AG04450 (cell line): ENCODE results near the gene HYAL1. TPM values are rescaled to one million over a fixed set of nuclear protein-coding genes. Genes with fewer than 3 reads are reported as not detected.
"Not testable (repeated sequence)": the region's sequence is repeated elsewhere in the genome, so short reads cannot be mapped to it uniquely, and the experiment has no call there.

Source experiments
- CTCF ChIA-PET: fragments of 300-600, 350-600 bp; formaldehyde crosslinking; extraction: SDS; loops from one replicate; lab custom pipeline; 2022; ENCODE audit warnings: antibody characterized with exemption, inconsistent platforms; lab: Charles Lee
- POLR2A ChIA-PET: fragments of 350-600 bp; formaldehyde crosslinking; extraction: SDS; loops from one replicate; lab custom pipeline; 2021; ENCODE audit warnings: antibody characterized with exemption, inconsistent platforms; lab: Yijun Ruan, JAX
- DNase-seq: peaks from one replicate; pipeline ENCODE4 v3.0.0-alpha.2; 2011; ENCODE audit warnings: low read depth, low spot score
- H3K27ac ChIP-seq: one replicate; pipeline ENCODE4 v1.5.1; 2012; ENCODE audit warnings: low read depth, low read length, control low read depth
- H3K27me3 ChIP-seq: one replicate; pipeline ENCODE4 v1.6.0; 2012; ENCODE audit warnings: low read length; ENCODE audit not compliant: control insufficient read depth, insufficient read depth
- H3K4me3 ChIP-seq: 2 replicates; pipeline ENCODE4 v1.5.1; 2011; ENCODE audit warnings: mild to moderate bottlenecking, low read depth, low read length, control low read depth
- H3K9me3 ChIP-seq: 2 replicates; pipeline ENCODE4 v1.5.1; 2012; ENCODE audit warnings: low read length; ENCODE audit not compliant: control insufficient read depth, insufficient read depth
- polyA plus RNA-seq: library from polyadenylated mRNA; depleted of rRNA; stranded (reverse); fragments of >200 nt; gene quantifications from 2 replicates; pipeline ENCODE4 v1.2.3, GENCODE V29; 2011
- TF ChIP-seq, protein P1 (sequence below): IDR thresholded peaks from 2 replicates; pipeline ENCODE4 v1.5.1; 2011; ENCODE audit warnings: low read depth, low read length, control low read depth, inconsistent platforms

The HYAL1 gene
- polyA plus RNA-seq, 1 experiment: 0.32 TPM

DNA sequence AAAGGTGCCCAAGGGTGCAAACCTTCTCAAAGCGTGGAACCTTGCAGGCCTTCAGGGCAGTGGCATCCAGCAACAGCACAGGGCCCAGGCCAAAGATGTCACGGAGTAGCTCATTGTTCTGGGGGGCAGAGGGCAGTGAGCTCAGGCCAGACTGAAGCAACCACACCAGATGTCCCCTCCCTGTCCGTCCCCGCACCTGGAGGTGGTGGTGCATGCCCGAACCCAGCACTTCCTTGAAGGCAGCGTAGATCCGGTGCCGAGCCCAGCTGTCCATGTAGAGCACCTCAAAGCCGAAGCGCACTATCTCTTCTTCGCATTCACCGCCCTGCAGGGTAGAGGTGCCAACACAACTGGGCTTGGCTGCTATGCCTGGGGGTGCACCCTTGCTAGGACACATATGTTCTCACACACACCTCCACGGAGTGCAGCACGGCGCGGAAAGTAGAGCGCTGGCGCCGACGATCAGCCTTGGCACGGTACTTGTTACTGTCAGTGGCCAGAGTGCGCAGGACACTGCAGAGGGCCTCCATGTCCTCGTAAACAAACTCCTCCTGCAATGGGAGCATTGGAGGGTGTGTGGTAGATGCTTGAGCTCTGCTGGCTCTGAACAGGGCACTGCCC lies 14.9 kb downstream of the HYAL1 start:
- CTCF ChIA-PET: interaction anchor here (0.8 kb wide), 1 partner anchor 17 kb away, joined by 3 read pairs; no protein-coding TSS in a partner anchor
- POLR2A ChIA-PET: interaction anchor here (0.8 to 0.9 kb wide), 2 partner anchors 10 to 62 kb away, joined by 3 to 4 read pairs; no protein-coding TSS in a partner anchor

DNA sequence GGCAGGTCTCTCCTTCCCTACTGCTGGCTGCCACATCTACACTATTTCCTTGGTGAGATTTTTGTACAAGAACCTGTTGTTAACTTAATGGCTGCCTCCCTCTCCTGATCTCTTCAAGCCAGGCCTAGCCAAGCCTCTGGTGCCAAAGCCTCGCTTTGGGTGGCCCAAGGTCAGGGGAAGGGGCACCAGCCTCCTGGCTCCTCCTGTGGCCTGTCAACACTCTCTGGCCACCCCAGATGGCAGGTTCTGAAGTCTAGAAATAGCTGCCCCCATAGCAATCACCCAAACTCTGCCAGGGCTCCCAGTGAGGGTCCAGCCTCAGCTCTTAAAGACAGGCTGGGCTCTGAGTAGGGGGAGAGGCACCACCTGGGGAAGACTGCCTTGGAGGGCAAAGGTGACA lies 16.1 kb downstream of the HYAL1 start:
- DNase-seq: no peak
- Histone ChIP-seq H3K27ac (no peak overlapping the region), H3K9me3 (no peaks in the 10 kb centered on the region; the same call in 1 of the 2 replicates), H3K27me3 (no peaks in the 10 kb centered on the region), H3K4me3 (no peak overlapping the region)
- TF ChIP-seq, protein P1, sequence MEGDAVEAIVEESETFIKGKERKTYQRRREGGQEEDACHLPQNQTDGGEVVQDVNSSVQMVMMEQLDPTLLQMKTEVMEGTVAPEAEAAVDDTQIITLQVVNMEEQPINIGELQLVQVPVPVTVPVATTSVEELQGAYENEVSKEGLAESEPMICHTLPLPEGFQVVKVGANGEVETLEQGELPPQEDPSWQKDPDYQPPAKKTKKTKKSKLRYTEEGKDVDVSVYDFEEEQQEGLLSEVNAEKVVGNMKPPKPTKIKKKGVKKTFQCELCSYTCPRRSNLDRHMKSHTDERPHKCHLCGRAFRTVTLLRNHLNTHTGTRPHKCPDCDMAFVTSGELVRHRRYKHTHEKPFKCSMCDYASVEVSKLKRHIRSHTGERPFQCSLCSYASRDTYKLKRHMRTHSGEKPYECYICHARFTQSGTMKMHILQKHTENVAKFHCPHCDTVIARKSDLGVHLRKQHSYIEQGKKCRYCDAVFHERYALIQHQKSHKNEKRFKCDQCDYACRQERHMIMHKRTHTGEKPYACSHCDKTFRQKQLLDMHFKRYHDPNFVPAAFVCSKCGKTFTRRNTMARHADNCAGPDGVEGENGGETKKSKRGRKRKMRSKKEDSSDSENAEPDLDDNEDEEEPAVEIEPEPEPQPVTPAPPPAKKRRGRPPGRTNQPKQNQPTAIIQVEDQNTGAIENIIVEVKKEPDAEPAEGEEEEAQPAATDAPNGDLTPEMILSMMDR: no peak
- ChIA-PET POLR2A (interaction anchor here (0.9 kb wide), 1 partner anchor 11 kb away, joined by 3 read pairs; no protein-coding TSS in a partner anchor), CTCF (no interaction called here)

More for the DNA sequence above, 14.9 kb downstream of the HYAL1 start:
- TF ChIP-seq, protein P1: no peak
- Histone ChIP-seq H3K4me3 (no peak overlapping the region), H3K27me3 (no peaks in the 10 kb centered on the region), H3K27ac (no peak overlapping the region), H3K9me3 (no peaks in the 10 kb centered on the region; the same call in 1 of the 2 replicates)
- no peak for DNase-seq

DNA sequence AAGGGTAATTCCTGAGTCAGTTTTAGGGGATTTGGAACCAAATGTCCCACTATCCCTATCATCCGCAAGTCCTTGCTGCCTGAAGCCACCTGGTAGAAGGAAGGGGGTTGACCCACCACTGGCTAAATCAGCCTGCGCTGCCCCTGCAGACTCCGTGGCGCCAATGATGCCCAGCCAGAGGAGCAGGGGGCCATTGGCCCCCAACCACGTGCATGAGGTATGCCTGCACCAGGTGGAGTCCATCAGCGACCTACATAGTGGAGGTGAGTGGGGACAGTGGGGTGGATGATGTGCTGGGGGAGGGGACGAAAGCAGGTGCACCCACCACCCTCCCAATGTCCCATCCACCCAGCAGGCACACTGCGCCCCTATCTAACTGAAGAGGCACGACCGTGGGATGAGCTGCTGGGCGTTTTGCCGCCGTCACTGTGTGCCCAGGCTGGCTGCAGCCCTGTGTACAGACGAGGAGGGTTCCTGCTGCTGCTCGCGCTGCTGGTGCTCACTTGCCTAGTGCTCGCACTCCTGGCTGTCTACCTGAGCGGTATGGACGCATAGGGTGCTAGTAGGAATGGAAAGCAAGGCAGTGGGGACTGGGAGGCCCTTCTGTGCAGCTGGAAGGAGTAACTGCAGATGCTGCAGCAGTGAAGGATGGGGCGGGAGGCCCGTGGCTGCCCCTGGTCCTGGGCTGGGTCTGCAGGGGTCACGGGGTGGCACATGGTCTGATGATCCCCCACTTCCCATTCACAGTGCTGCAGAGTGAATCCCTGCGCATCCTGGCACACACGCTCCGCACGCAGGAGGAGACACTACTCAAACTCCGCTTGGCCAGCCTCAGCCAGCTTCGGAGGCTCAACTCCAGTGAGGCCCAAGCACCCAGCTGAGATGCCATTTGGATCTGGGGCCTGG lies 16.8 kb downstream of the HYAL1 start:
- TF ChIP-seq, protein P1: no peak
- H3K4me3 ChIP-seq: no peak overlapping the region
- no peaks in the 10 kb centered on the region; the same call in 1 of the 2 replicates for H3K9me3 ChIP-seq
- DNase-seq: no peak
- ChIA-PET CTCF (no interaction called here), POLR2A (no interaction called here)
- no peak overlapping the region for H3K27ac ChIP-seq
- no peaks in the 10 kb centered on the region for H3K27me3 ChIP-seq

DNA sequence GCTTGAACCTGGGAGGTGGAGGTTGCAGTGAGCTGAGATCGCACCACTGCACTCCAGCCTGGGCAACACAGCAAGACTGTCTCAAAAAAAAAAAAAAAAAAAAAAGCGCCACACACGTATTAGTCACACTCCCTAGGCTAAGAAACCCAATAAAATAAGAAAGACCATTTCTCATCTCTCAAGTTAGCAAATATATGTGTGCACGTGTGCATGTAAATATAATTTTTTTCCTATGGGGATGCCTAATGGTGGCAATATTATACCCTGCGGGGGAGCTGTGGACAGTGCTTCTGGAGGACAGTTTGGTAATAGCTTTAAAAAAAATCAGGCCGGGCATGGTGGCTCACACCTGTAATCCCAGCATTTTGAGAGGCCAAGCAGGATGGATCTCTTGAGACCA lies 19.3 kb downstream of the HYAL1 start:
- H3K27ac ChIP-seq, H3K9me3 ChIP-seq, DNase-seq, H3K27me3 ChIP-seq, H3K4me3 ChIP-seq: not testable (repeated sequence)
- POLR2A ChIA-PET: interaction anchor here (0.7 to 1.0 kb wide), 2 partner anchors 11 to 43 kb away, joined by 3 to 7 read pairs; no protein-coding TSS in a partner anchor
- CTCF ChIA-PET: interaction anchor here (1.0 kb wide), 1 partner anchor 91 kb away, joined by 3 read pairs; no protein-coding TSS in a partner anchor

DNA sequence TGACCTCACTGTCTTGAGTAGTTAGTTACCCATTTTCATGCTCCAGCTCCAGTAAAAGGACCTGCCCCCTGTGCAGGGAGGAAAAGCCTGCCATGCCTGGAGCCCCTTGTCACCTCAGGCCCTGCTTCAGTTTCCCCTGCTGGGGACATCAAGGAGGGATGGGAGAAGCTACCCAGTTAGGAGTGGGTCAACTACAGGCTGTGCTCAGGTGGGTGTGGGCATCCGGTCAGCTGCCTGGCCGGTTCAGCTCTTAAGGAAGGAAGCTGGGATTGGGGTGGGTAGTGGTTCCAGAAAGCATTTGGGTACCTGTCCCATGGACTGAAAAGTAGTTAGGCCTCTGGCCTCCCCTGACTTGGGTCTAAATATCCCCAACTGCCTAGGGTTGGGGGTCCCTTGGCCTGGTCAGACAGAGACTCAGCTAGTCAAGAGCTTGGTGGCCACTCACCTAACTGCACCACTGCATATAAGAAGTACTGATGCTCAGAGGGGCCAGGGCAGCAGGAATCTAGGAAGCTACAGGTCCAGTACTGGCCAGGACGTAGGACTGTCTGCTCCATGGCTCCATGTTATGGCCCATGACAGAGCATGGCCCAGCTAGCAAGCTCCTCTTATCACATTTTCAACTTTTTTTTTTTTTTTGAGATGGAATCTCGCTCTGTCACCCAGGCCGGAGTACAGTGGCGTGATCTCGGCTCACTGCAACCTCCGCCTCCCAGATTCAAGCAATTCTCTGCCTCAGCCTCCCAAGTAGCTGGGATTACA lies 23.9 kb downstream of the HYAL1 start:
- POLR2A ChIA-PET: interaction anchor here (0.8 to 1.4 kb wide), 3 partner anchors 12 to 44 kb away, joined by 3 to 6 read pairs (median 5); partner anchors contain the start of gene GNAI2
- TF ChIP-seq, protein P1: no peak
- no peak for DNase-seq
- H3K27ac ChIP-seq: no peak overlapping the region
- H3K27me3 ChIP-seq: peaks cover 19% of the 10 kb centered on the region
- CTCF ChIA-PET: interaction anchor here (0.6 to 2.2 kb wide), 6 partner anchors 12 to 85 kb away, joined by 3 to 11 read pairs (median 6); no protein-coding TSS in a partner anchor
- no peaks in the 10 kb centered on the region; the same call in 1 of the 2 replicates for H3K9me3 ChIP-seq
- H3K4me3 ChIP-seq: no peak overlapping the region
